Measurements from ENCODE around the gene RFPL4AL1. TPM values are rescaled to one million over a fixed set of nuclear protein-coding genes. Genes with fewer than 3 reads are reported as not detected.

RFPL4AL1 gene
- total and polyA plus RNA-seq, 2 of the 8 experiments (the other 6 are each of a cell fraction or from before 2014, with no cell fraction given): not detected

- no peak overlapping the region for H3K23ac ChIP-seq (ENCODE audit: insufficient read length)
- FAIRE-seq: no peak
- no peak overlapping the region for H3K4ac ChIP-seq (replicated peaks; ENCODE audit: insufficient read length, low read depth, low read length)
- TF ChIP-seq CREB1 (IDR thresholded peaks at IDR 0.05) (no peak), BRCA1 (IDR thresholded peaks at IDR 0.05; ENCODE audit: low read depth, low read length) (no peak)
- H3K18ac ChIP-seq (ENCODE audit: extremely low read depth, low read length): no peak overlapping the region
- no peaks in the 10 kb centered on the region for H3K36me3 ChIP-seq (ENCODE audit: control insufficient read depth in 2 of 4, insufficient read depth in 4 of 4, low read length in 3 of 4)
- no peak overlapping the region for H3K4me3 ChIP-seq (ENCODE audit: extremely low read depth in 1 of 4, insufficient read depth in 2 of 4, low read depth in 3 of 4, low read length in 4 of 4)
- H2BK5ac ChIP-seq (ENCODE audit: low read depth, low read length): no peak overlapping the region
- H3K14ac ChIP-seq (ENCODE audit: insufficient read length): no peak overlapping the region
- ChIA-PET CTCF (ENCODE audit: partially characterized antibody) (no interaction called here), POLR2A (ENCODE audit: partially characterized antibody) (no interaction called here)
- H2BK20ac ChIP-seq (ENCODE audit: low read length): no peak overlapping the region
- H4K8ac ChIP-seq (ENCODE audit: extremely low read depth, insufficient read depth, low read length): no peak overlapping the region
- H3K4me1 ChIP-seq (replicated peaks in 1 of 4; ENCODE audit: control insufficient read depth in 3 of 4, insufficient read depth in 4 of 4, low read length in 3 of 4): no peaks in the 10 kb centered on the region
- no peak overlapping the region for H3K4me2 ChIP-seq (ENCODE audit: insufficient read depth in 1 of 2, low read depth in 2 of 2, low read length in 2 of 2)
- peaks cover 30 to 82% of the 10 kb centered on the region in 2 experiments for H3K9me3 ChIP-seq (ENCODE audit: insufficient read depth in 2 of 2, low read depth in 1 of 2, low read length in 1 of 2)
- no peak overlapping the region for H4K91ac ChIP-seq (replicated peaks; ENCODE audit: insufficient read length, low read length)
- no peak overlapping the region for H4K5ac ChIP-seq (ENCODE audit: insufficient read length, low read depth, low read length)
- H3K9ac ChIP-seq (replicated peaks in 1 of 4; ENCODE audit: extremely low read depth in 1 of 4, low read depth in 3 of 4, low read length in 3 of 4): no peak overlapping the region
- H2BK120ac ChIP-seq (replicated peaks; ENCODE audit: low read depth, low read length): no peak overlapping the region
- H3K56ac ChIP-seq (replicated peaks; ENCODE audit: insufficient read length, low read depth, low read length): peak overlapping the region; percentile 59
- H3K79me2 ChIP-seq (ENCODE audit: control insufficient read depth in 1 of 2, insufficient read depth in 2 of 2, low read length in 2 of 2): no peaks in the 10 kb centered on the region
- no peaks in the 10 kb centered on the region for H3K27me3 ChIP-seq (replicated peaks in 1 of 4; ENCODE audit: control insufficient read depth in 3 of 4, extremely low read depth in 1 of 4, insufficient read depth in 3 of 4, low read length in 3 of 4)
- no peaks in the 10 kb centered on the region for H4K20me1 ChIP-seq (replicated peaks in 1 of 2; ENCODE audit: control insufficient read depth in 1 of 2, insufficient read depth in 2 of 2, low read length in 2 of 2)
- 67% methylated on average over 3 of the region's 3 CpGs; no CpG with 5 or more reads in 1 of the 2 experiments for WGBS, 2 experiments (ENCODE audit: extremely low coverage in 1 of 2, insufficient coverage in 1 of 2, insufficient read length in 1 of 2, insufficient replicate concordance in 2 of 2, low coverage in 1 of 2, low lambda C conversion rate in 2 of 2, missing lambda C conversion rate in 1 of 2)
- H2BK15ac ChIP-seq (ENCODE audit: low read length): no peak overlapping the region
- no peak overlapping the region for H2AK5ac ChIP-seq (ENCODE audit: low read depth, low read length)
- H3K79me1 ChIP-seq (ENCODE audit: low read depth, low read length): no peaks in the 10 kb centered on the region
- no peak for DNase-seq (ENCODE audit: low read depth in 1 of 2, low spot score in 2 of 2)
- no peaks in the 10 kb centered on the region for H3K23me2 ChIP-seq (ENCODE audit: low read depth, low read length)
- H2BK12ac ChIP-seq (ENCODE audit: low read depth, low read length): no peak overlapping the region
- no peak overlapping the region for H2AFZ ChIP-seq (ENCODE audit: low read length)
- H3K27ac ChIP-seq (ENCODE audit: low read depth, low read length): no peak overlapping the region
Observed at GRCh38 chr19:55720801-55721200, 48.1 kb upstream of the RFPL4AL1 start.
